Measurements from ENCODE around the gene ZC3H14. TPM values are rescaled to one million over a fixed set of nuclear protein-coding genes. Genes with fewer than 3 reads are reported as not detected.

The ZC3H14 gene
- total RNA-seq (2021; ENCODE audit: unreplicated experiment) = 66.2 TPM
- 55.5 and 62.1 TPM in 2 replicates for polyA plus RNA-seq (2012)
- Bru-seq, nascent RNA = percentile 80 among the genes with signal in this experiment
- BruChase-seq, experiment 1, labeled RNA remaining after a 6-hour chase = percentile 89 among the genes with signal in this experiment
- percentile 84 among the genes with signal in this experiment for BruChase-seq, experiment 2, labeled RNA remaining after a 2-hour chase
- long read RNA-seq, full-length matches to known transcripts = 67 of 132 reads
- long read RNA-seq, partial matches to known transcripts = 11 of 132 reads
- long read RNA-seq, other reads (novel, unspliced or antisense) = 54 of 132 reads

GRCh38 chr14:88562831-88563686 lies at the start of gene ZC3H14:
TSS of gene ZC3H14 (plus strand) at chr14:88563037. CDS start at chr14:88563134, 97 bp downstream.
- Histone ChIP-seq H3K4me2 (ENCODE audit: low read length) (peak within 1 kb of the TSS; percentile 75), H3K9me3 (ENCODE audit: control insufficient read depth in 1 of 2, insufficient read depth in 1 of 2, low read depth in 1 of 2, low read length in 2 of 2) (no peaks in the 10 kb centered on the region), H3K27ac (ENCODE audit: low read depth, low read length) (peak within 1 kb of the TSS; percentile 95), H3K36me3 (ENCODE audit: control insufficient read depth in 1 of 2, insufficient read depth in 2 of 2, low read length in 2 of 2) (peaks cover 3 to 4% of the 10 kb centered on the region in 2 experiments; a peak in 3 of 4 replicates), H2AFZ (ENCODE audit: low read depth, low read length, poor library complexity, severe bottlenecking) (no peak within 1 kb of the TSS), H3K4me3 (replicated peaks in 1 of 2; ENCODE audit: low read depth in 1 of 2, low read length in 2 of 2) (peak within 1 kb of the TSS; percentile 79 to 92), H3K9me2 (ENCODE audit: insufficient read depth) (no peaks in the 10 kb centered on the region), H3K27me3 (ENCODE audit: insufficient read depth, low read length) (no peaks in the 10 kb centered on the region), H4K20me1 (ENCODE audit: insufficient read depth) (no peaks in the 10 kb centered on the region), H3K4me1 (ENCODE audit: control insufficient read depth in 1 of 2, insufficient read depth in 2 of 2, low read length in 2 of 2) (peaks cover 3 to 18% of the 10 kb centered on the region in 2 experiments; a peak in 1 of 4 replicates), H3K9ac (ENCODE audit: low read length) (peak within 1 kb of the TSS; percentile 87), H3K79me2 (ENCODE audit: insufficient read depth, low read length) (peaks cover 49% of the 10 kb centered on the region)
- ATAC-seq = peak; percentile 94
- peak; percentile 68 for DNase-seq (ENCODE audit: low read depth, low spot score)
- RAD21 ChIA-PET (ENCODE audit: low non-redundant PET in 1 of 2, low total read pairs in 2 of 2, uncharacterized antibody in 2 of 2, unreplicated experiment in 2 of 2) = no interaction called here
- intact Hi-C loops (cut with micrococcal nuclease) = no loop called here
- POLR2A ChIA-PET = no interaction called here
- CTCF ChIA-PET = no interaction called here
- BruUV-seq (replicated peaks) = no TSS peak
- TF ChIP-seq ZFX (IDR thresholded peaks at IDR 0.05) = peak; percentile 99
- peak; percentile 86 for TF ChIP-seq POLR2A (IDR thresholded peaks at IDR 0.05; ENCODE audit: borderline replicate concordance, extremely low read depth, insufficient read depth, insufficient read length)
- no peak for TF ChIP-seq CBX3 (IDR thresholded peaks at IDR 0.05; ENCODE audit: low read depth)
- TF ChIP-seq ATF3 (IDR thresholded peaks at IDR 0.05) = no peak
- TF ChIP-seq TCF7L2 (IDR thresholded peaks at IDR 0.05; ENCODE audit: borderline replicate concordance, extremely low read depth, insufficient read depth, insufficient read length) = no peak
- no peak for TF ChIP-seq ZBTB33 (IDR thresholded peaks at IDR 0.05; ENCODE audit: extremely low read depth, insufficient replicate concordance, low read length)
- no peak for TF ChIP-seq JUND (IDR thresholded peaks at IDR 0.05)
- peak; percentile 87 for TF ChIP-seq POLR2AphosphoS5 (IDR thresholded peaks at IDR 0.05; ENCODE audit: low read depth, low read length)
- no peak for TF ChIP-seq CEBPB (IDR thresholded peaks at IDR 0.05; ENCODE audit: low read depth)
- no peak for TF ChIP-seq EZH2phosphoT487 (IDR thresholded peaks at IDR 0.05; ENCODE audit: borderline replicate concordance)
- TF ChIP-seq SRF (IDR thresholded peaks at IDR 0.05; ENCODE audit: low read depth) = no peak
- TF ChIP-seq CTCF (IDR thresholded peaks at IDR 0.05 in 2 of 3, conservative IDR thresholded peaks at IDR 0.05 in 1 of 3; ENCODE audit: borderline replicate concordance in 1 of 3, insufficient read depth in 1 of 3, low read depth in 2 of 3, low read length in 2 of 3) = no peak
- no peak for TF ChIP-seq REST (IDR thresholded peaks at IDR 0.05; ENCODE audit: low read depth)
- peak; percentile 95 for TF ChIP-seq EGR1 (IDR thresholded peaks at IDR 0.05; ENCODE audit: low read depth)
- no peak for TF ChIP-seq SP1 (IDR thresholded peaks at IDR 0.05; ENCODE audit: low read depth)
- peak; percentile 69 for TF ChIP-seq SIN3A (IDR thresholded peaks at IDR 0.05; ENCODE audit: low read depth)
- no peak for TF ChIP-seq EZH2 (IDR thresholded peaks at IDR 0.05)
- TF ChIP-seq RAD21 (IDR thresholded peaks at IDR 0.05; ENCODE audit: low read depth) = no peak
